ENCODE data around the gene GBX2. TPM values are rescaled to one million over a fixed set of nuclear protein-coding genes. Genes with fewer than 3 reads are reported as not detected.

The GBX2 gene
- total RNA-seq, 2 experiments from 2014 or later: not detected

- Mint-ChIP-seq H3K4me1 (no peaks in the 10 kb centered on the region), H3K36me3 (no peaks in the 10 kb centered on the region), H3K4me3 (no peak overlapping the region), H3K9me3 (ENCODE audit: low read depth) (no peaks in the 10 kb centered on the region), H3K27me3 (no peaks in the 10 kb centered on the region), H3K27ac (no peak overlapping the region)
- no peak for DNase-seq
- ATAC-seq: no peak
- CTCF ChIA-PET: no interaction called here
Observed at GRCh38 chr2:236137066-236137465, 31.1 kb downstream of the GBX2 start.

- no peak overlapping the region for H3K27ac Mint-ChIP-seq
- no peaks in the 10 kb centered on the region for H3K27me3 Mint-ChIP-seq
- no peaks in the 10 kb centered on the region for H3K4me1 Mint-ChIP-seq
- no peaks in the 10 kb centered on the region for H3K36me3 Mint-ChIP-seq
- CTCF ChIA-PET: no interaction called here
- H3K9me3 Mint-ChIP-seq (ENCODE audit: low read depth): no peaks in the 10 kb centered on the region
- H3K4me3 Mint-ChIP-seq: no peak overlapping the region
- no peak for ATAC-seq
- DNase-seq: no peak
Observed at GRCh38 chr2:236136538-236136937, 31.6 kb downstream of the GBX2 start.

- H3K27ac Mint-ChIP-seq: no peak overlapping the region
- CTCF ChIA-PET: interaction anchor here (0.7 kb wide), 1 partner anchor 197 kb away, joined by 3 read pairs; no protein-coding TSS in a partner anchor
- DNase-seq: no peak
- H3K9me3 Mint-ChIP-seq (ENCODE audit: low read depth): no peaks in the 10 kb centered on the region
- no peaks in the 10 kb centered on the region for H3K4me1 Mint-ChIP-seq
- no peak for ATAC-seq
- no peaks in the 10 kb centered on the region for H3K27me3 Mint-ChIP-seq
- no peak overlapping the region for H3K4me3 Mint-ChIP-seq
- H3K36me3 Mint-ChIP-seq: no peaks in the 10 kb centered on the region
Observed at GRCh38 chr2:236133410-236134012, 34.7 kb downstream of the GBX2 start.

GRCh38 chr2:236131073-236131692 lies 37.0 kb downstream of the GBX2 start:
- Mint-ChIP-seq H3K27ac (no peak overlapping the region), H3K9me3 (ENCODE audit: low read depth) (no peaks in the 10 kb centered on the region), H3K4me3 (no peak overlapping the region), H3K27me3 (no peaks in the 10 kb centered on the region), H3K4me1 (no peaks in the 10 kb centered on the region), H3K36me3 (no peaks in the 10 kb centered on the region)
- ATAC-seq (no peak), DNase-seq (no peak)
- CTCF ChIA-PET: no interaction called here

GRCh38 chr2:236130349-236130998 lies 37.7 kb downstream of the GBX2 start:
- DNase-seq (no peak), ATAC-seq (no peak)
- no peak overlapping the region for H3K27ac Mint-ChIP-seq
- H3K9me3 Mint-ChIP-seq (ENCODE audit: low read depth): no peaks in the 10 kb centered on the region
- H3K27me3 Mint-ChIP-seq: no peaks in the 10 kb centered on the region
- H3K4me3 Mint-ChIP-seq: no peak overlapping the region
- no peaks in the 10 kb centered on the region for H3K36me3 Mint-ChIP-seq
- H3K4me1 Mint-ChIP-seq: no peaks in the 10 kb centered on the region
- CTCF ChIA-PET: no interaction called here

GRCh38 chr2:236129935-236130334 lies 38.3 kb downstream of the GBX2 start:
- ATAC-seq (no peak), DNase-seq (no peak)
- CTCF ChIA-PET: no interaction called here
- Mint-ChIP-seq H3K36me3 (no peaks in the 10 kb centered on the region), H3K4me3 (no peak overlapping the region), H3K9me3 (ENCODE audit: low read depth) (no peaks in the 10 kb centered on the region), H3K27me3 (no peaks in the 10 kb centered on the region), H3K27ac (no peak overlapping the region), H3K4me1 (no peaks in the 10 kb centered on the region)

GRCh38 chr2:236128321-236128720 lies 39.9 kb downstream of the GBX2 start:
- Mint-ChIP-seq H3K4me3 (no peak overlapping the region), H3K27ac (no peak overlapping the region), H3K9me3 (ENCODE audit: low read depth) (no peaks in the 10 kb centered on the region), H3K4me1 (no peaks in the 10 kb centered on the region), H3K36me3 (no peaks in the 10 kb centered on the region), H3K27me3 (no peaks in the 10 kb centered on the region)
- ATAC-seq: no peak
- CTCF ChIA-PET: no interaction called here
- no peak for DNase-seq

- DNase-seq (no peak), ATAC-seq (no peak)
- Mint-ChIP-seq H3K27me3 (no peaks in the 10 kb centered on the region), H3K4me1 (no peaks in the 10 kb centered on the region), H3K9me3 (ENCODE audit: low read depth) (no peaks in the 10 kb centered on the region), H3K4me3 (no peak overlapping the region), H3K36me3 (no peaks in the 10 kb centered on the region), H3K27ac (no peak overlapping the region)
- CTCF ChIA-PET: no interaction called here
Observed at GRCh38 chr2:236127010-236127409, 41.2 kb downstream of the GBX2 start.

- Mint-ChIP-seq H3K27me3 (no peaks in the 10 kb centered on the region), H3K4me3 (no peak overlapping the region), H3K4me1 (no peaks in the 10 kb centered on the region), H3K9me3 (ENCODE audit: low read depth) (no peaks in the 10 kb centered on the region), H3K36me3 (no peaks in the 10 kb centered on the region), H3K27ac (no peak overlapping the region)
- no peak for DNase-seq
- CTCF ChIA-PET: no interaction called here
- ATAC-seq: no peak
Observed at GRCh38 chr2:236125541-236125940, 42.6 kb downstream of the GBX2 start.

- Mint-ChIP-seq H3K36me3 (no peaks in the 10 kb centered on the region), H3K9me3 (ENCODE audit: low read depth) (no peaks in the 10 kb centered on the region), H3K27me3 (no peaks in the 10 kb centered on the region), H3K27ac (no peak overlapping the region), H3K4me1 (no peaks in the 10 kb centered on the region), H3K4me3 (no peak overlapping the region)
- ATAC-seq (no peak), DNase-seq (no peak)
- CTCF ChIA-PET: no interaction called here
Observed at GRCh38 chr2:236124182-236124893, 43.8 kb downstream of the GBX2 start.

- Mint-ChIP-seq H3K36me3 (no peaks in the 10 kb centered on the region), H3K27me3 (no peaks in the 10 kb centered on the region), H3K9me3 (ENCODE audit: low read depth) (no peaks in the 10 kb centered on the region), H3K4me1 (no peaks in the 10 kb centered on the region), H3K27ac (no peak overlapping the region), H3K4me3 (no peak overlapping the region)
- CTCF ChIA-PET: no interaction called here
- ATAC-seq: no peak
- no peak for DNase-seq
Observed at GRCh38 chr2:236123716-236124115, 44.5 kb downstream of the GBX2 start.

GRCh38 chr2:236122236-236122635 lies 46.0 kb downstream of the GBX2 start:
- Mint-ChIP-seq H3K27me3 (peaks cover 6% of the 10 kb centered on the region), H3K9me3 (ENCODE audit: low read depth) (no peaks in the 10 kb centered on the region), H3K4me3 (no peak overlapping the region), H3K36me3 (no peaks in the 10 kb centered on the region), H3K27ac (no peak overlapping the region), H3K4me1 (no peaks in the 10 kb centered on the region)
- ATAC-seq: no peak
- DNase-seq: no peak
- CTCF ChIA-PET: no interaction called here

GRCh38 chr2:236121546-236121945 lies 46.6 kb downstream of the GBX2 start:
- CTCF ChIA-PET: no interaction called here
- no peaks in the 10 kb centered on the region for H3K36me3 Mint-ChIP-seq
- H3K27me3 Mint-ChIP-seq: peaks cover 9% of the 10 kb centered on the region
- no peak overlapping the region for H3K4me3 Mint-ChIP-seq
- no peak overlapping the region for H3K27ac Mint-ChIP-seq
- DNase-seq (no peak), ATAC-seq (no peak)
- no peaks in the 10 kb centered on the region for H3K9me3 Mint-ChIP-seq (ENCODE audit: low read depth)
- H3K4me1 Mint-ChIP-seq: no peaks in the 10 kb centered on the region

GRCh38 chr2:236120829-236121228 lies 47.4 kb downstream of the GBX2 start:
- no peaks in the 10 kb centered on the region for H3K36me3 Mint-ChIP-seq
- ATAC-seq (no peak), DNase-seq (no peak)
- H3K4me3 Mint-ChIP-seq: no peak overlapping the region
- CTCF ChIA-PET: no interaction called here
- peaks cover 9% of the 10 kb centered on the region for H3K27me3 Mint-ChIP-seq
- H3K27ac Mint-ChIP-seq: no peak overlapping the region
- H3K9me3 Mint-ChIP-seq (ENCODE audit: low read depth): no peaks in the 10 kb centered on the region
- H3K4me1 Mint-ChIP-seq: no peaks in the 10 kb centered on the region

All from activated CD8-positive, alpha-beta memory T cell treated with anti-CD3 and anti-CD28 coated beads, Interleukin-2, amount 10 ng/mL, durations not matched to agents 7 days and 5 days (primary cell).